HUES6 (cell line): ENCODE results near the gene BCAS4.
A peak's percentile ranks its signal among the peaks of the same experiment; 100 is the strongest.

Experiments used
- H3K27ac ChIP-seq: 2 replicates; pipeline ENCODE4 v1.7.0; 2013; ENCODE audit warnings: low read depth, mild to moderate bottlenecking, low read length, inconsistent platforms
- H3K27me3 ChIP-seq: 2 replicates; pipeline ENCODE4 v1.6.1; 2013; ENCODE audit warnings: low read length; ENCODE audit not compliant: control insufficient read depth, insufficient read depth
- H3K36me3 ChIP-seq: 2 replicates; pipeline ENCODE4 v1.6.1; 2013; ENCODE audit warnings: low read length; ENCODE audit not compliant: control insufficient read depth, insufficient read depth
- H3K4me1 ChIP-seq: 2 replicates; pipeline ENCODE4 v1.6.1; 2013; ENCODE audit warnings: low read length; ENCODE audit not compliant: control insufficient read depth, insufficient read depth
- H3K4me3 ChIP-seq: 2 replicates; pipeline ENCODE4 v1.5.1; 2013; ENCODE audit warnings: low read depth, low read length
- H3K9ac ChIP-seq: one replicate; pipeline ENCODE4 v1.6.1; 2013; ENCODE audit warnings: mild to moderate bottlenecking, low read length
- H3K9me3 ChIP-seq: 2 replicates; pipeline ENCODE4 v1.6.1; 2013; ENCODE audit warnings: low read depth, low read length; ENCODE audit not compliant: control insufficient read depth, insufficient read depth

The BCAS4 gene, protein sequence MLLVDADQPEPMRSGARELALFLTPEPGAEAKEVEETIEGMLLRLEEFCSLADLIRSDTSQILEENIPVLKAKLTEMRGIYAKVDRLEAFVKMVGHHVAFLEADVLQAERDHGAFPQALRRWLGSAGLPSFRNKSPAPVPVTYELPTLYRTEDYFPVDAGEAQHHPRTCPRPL

DNA sequence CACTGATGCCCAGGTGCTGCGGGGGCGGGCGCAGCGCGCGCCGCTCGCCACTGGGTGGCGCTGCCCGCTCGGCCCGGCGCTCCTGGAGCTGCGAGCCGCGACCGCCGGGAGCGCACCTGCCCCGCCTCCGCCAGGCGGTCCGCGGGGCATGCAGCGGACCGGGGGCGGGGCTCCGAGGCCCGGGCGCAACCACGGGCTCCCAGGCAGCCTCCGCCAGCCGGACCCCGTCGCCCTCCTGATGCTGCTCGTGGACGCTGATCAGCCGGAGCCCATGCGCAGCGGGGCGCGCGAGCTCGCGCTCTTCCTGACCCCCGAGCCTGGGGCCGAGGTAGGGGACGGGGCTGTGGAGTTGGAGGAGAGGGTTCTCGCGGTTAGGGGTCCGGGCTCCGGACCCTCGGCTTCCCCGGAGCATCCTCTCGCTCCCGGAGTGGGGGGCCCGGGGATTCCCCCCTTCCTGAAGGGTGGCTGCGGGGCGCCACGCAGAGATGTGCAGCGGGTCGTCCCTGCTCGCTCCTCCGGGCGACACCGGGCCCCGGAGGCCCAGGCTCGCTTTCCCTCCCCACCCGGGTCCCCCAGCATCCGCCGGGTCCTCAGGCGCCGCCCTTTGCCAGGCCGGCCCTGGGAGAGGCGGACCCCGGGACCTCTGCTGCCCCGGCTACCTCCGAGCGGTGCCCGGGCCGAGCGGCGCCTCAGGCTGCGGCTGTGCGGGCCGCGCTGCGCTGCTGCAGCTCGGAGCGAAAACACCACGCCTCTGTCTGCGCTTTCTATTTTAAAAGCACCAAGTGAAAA lies at the start of gene BCAS4:
Gene BCAS4, plus strand, starts transcription at position 216 of the 789 bp plus-strand sequence. Its CDS starts 23 bp downstream, at position 239.
- H3K9ac ChIP-seq, result peak within 1 kb of the TSS; percentile 44
- no peaks in the 10 kb centered on the region for H3K36me3 ChIP-seq
- H3K27me3 ChIP-seq, result peaks cover 4% of the 10 kb centered on the region
- H3K4me1 ChIP-seq, result peaks cover 21% of the 10 kb centered on the region
- no peaks in the 10 kb centered on the region for H3K9me3 ChIP-seq
- no peak within 1 kb of the TSS for H3K27ac ChIP-seq
- H3K4me3 ChIP-seq, result peak within 1 kb of the TSS; percentile 85

DNA sequence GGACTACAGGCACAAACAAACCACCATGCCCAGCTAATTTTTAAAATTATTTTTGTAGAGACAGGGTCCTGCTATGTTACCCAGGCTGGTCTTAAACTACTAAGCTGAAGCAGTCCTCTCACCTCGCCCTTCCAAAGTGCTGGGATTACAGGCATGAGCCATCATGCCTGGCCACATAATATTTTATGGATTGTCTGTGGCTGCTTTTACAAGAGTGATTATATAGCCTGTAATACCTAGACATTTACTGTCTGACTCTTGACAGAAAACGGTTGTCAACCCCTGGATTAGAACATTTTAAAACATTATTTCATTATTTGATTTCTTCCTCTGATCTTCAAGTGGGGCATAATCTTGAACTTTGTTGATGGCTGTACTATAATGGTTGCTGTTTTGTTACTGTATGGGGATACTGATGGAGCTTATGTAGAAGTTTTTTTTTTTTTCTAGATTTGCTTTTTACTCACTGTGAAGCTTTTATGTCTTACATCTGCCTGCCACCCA lies 49.2 kb upstream of the BCAS4 start:
- H3K27me3 ChIP-seq, result no peaks in the 10 kb centered on the region
- H3K4me1 ChIP-seq, result peaks cover 43% of the 10 kb centered on the region
- H3K4me3 ChIP-seq, result no peak overlapping the region
- no peak overlapping the region for H3K27ac ChIP-seq
- peaks cover 31% of the 10 kb centered on the region for H3K36me3 ChIP-seq
- no peaks in the 10 kb centered on the region for H3K9me3 ChIP-seq
- H3K9ac ChIP-seq, result no peak overlapping the region

DNA sequence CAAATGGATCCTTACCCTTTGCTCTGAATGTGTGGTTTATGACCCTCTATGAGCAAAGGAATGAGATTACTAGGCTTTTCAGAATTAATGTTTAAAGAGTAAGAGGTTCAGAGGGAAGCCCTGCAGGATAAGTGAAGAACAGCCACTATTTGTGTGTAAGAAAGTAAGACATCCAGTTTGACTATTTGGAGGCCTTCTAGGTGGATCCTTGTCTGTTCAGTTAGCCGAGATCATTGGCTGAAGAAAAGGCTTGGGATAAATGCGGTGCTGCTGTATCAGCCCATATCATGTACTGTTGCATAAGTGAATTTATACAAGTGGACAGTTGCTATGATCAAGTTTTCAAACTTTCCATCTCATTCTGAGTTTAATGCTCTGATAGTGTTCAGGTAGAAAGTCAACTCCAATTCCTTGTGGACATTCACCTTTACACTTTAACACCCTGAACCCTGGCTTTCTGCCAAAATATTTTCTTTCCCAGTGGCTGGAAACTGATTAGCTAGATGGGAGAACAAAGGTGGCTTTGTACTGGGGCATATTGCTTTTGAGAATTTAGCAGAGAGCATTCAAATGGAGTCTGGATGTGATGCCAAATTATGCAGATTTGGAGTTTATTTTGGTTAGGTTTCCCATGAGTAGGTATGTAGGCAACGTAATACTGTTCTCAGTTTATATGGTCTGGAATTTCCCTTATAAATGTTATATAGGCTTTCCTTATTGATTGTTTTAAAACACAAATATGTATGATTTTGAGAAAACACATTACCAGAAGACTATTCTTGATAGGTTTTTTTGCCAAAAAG lies 48.5 kb upstream of the BCAS4 start:
- Histone ChIP-seq H3K36me3 (peaks cover 32% of the 10 kb centered on the region), H3K4me1 (peaks cover 43% of the 10 kb centered on the region), H3K27ac (no peak overlapping the region), H3K4me3 (no peak overlapping the region), H3K9me3 (no peaks in the 10 kb centered on the region), H3K9ac (no peak overlapping the region), H3K27me3 (no peaks in the 10 kb centered on the region)

DNA sequence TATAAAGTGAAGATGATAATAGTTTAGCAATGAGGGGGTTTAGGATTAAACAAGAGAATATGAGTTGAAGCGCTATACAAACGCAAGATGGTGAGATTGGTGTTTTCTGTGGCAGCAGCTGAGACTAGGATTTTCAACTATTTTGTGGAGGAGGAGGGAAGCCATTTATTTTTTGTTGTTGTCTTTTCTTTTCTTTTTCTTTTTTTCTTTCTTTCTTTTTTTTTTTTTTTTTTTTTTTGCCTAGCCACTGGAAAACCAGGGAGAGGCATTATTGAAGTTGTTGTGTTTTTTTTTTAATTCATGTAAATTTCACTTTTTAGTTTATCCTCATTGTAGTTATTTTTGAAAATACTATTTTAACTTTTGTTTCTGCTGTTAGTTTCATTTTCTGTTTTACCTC lies 47.6 kb upstream of the BCAS4 start:
- H3K36me3 ChIP-seq, result peaks cover 33% of the 10 kb centered on the region
- H3K9ac ChIP-seq, result no peak overlapping the region
- H3K27me3 ChIP-seq, result no peaks in the 10 kb centered on the region
- H3K4me3 ChIP-seq, result no peak overlapping the region
- H3K4me1 ChIP-seq, result peaks cover 39% of the 10 kb centered on the region
- no peak overlapping the region for H3K27ac ChIP-seq
- H3K9me3 ChIP-seq, result no peaks in the 10 kb centered on the region

DNA sequence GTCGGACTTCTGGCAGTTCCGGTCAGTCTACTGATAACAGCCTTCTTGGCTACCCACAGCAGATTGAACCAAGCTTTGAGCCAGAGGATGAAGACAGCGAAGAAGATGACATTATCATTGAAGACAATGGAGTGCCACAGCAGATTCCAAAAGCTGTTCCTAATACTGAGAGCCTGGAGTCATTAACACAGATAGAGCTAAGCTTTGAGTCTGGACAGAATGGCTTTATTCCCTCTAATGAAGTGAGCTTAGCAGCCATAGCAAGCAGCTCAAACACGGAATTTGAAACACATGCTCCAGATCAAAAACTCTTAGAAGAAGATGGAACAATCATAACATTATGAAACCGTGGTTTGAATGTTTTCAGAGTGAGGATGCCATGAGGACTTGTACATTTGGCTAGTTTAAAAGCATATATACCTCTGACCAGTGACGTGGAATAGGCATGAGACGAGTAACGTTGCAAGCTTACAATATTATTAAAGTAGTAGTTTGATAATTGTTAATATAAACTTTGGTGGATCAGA lies 44.7 kb upstream of the BCAS4 start:
- H3K9me3 ChIP-seq, result no peaks in the 10 kb centered on the region
- no peak overlapping the region for H3K27ac ChIP-seq
- no peak overlapping the region for H3K4me3 ChIP-seq
- H3K36me3 ChIP-seq, result peaks cover 38% of the 10 kb centered on the region
- no peak overlapping the region for H3K9ac ChIP-seq
- H3K4me1 ChIP-seq, result peaks cover 20% of the 10 kb centered on the region; the same call in 1 of the 2 replicates
- H3K27me3 ChIP-seq, result no peaks in the 10 kb centered on the region

DNA sequence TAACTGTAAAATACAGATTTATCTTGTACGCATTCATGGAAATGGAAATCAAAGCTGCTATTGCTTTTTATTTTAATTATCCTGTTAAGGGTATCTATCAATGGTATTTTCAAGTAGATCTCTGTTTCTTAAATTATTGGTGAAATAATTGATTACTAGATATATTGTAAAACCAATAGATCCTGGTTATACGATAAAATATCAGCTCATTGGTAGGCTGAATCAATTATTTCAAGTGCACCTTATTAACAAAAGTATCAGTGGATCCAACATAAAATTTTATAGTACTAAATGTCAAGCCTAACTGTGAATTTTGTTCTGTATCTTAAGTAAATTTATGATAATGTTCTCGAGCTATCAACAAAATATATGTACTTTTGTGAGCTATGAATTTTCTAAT lies 41.7 kb upstream of the BCAS4 start:
- peaks cover 28% of the 10 kb centered on the region for H3K36me3 ChIP-seq
- no peak overlapping the region for H3K27ac ChIP-seq
- no peaks in the 10 kb centered on the region for H3K4me1 ChIP-seq
- no peak overlapping the region for H3K4me3 ChIP-seq
- H3K9me3 ChIP-seq, result no peaks in the 10 kb centered on the region
- H3K9ac ChIP-seq, result no peak overlapping the region
- H3K27me3 ChIP-seq, result no peaks in the 10 kb centered on the region

DNA sequence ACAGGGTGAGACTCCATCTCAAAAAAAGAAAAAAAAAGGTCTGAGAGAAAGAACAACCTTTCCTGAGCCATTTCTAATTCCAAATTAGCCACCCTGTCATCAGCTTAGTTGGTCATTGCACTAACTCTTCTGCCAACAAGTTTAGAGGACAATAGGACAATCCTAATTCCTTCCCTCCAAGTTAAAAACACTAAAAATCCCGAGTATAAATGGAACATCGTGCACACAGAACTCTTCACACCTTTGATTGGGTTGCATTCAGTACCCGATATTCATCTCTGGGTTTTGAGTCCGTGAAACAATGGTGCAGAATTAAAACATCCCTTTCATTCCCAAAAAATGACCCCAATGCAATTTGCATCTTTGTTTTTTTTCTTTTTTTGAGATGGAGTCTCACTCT lies 40.4 kb upstream of the BCAS4 start:
- Histone ChIP-seq H3K9ac (no peak overlapping the region), H3K27me3 (no peaks in the 10 kb centered on the region), H3K9me3 (no peaks in the 10 kb centered on the region), H3K4me1 (no peaks in the 10 kb centered on the region), H3K36me3 (peaks cover 23% of the 10 kb centered on the region), H3K4me3 (no peak overlapping the region), H3K27ac (no peak overlapping the region)

DNA sequence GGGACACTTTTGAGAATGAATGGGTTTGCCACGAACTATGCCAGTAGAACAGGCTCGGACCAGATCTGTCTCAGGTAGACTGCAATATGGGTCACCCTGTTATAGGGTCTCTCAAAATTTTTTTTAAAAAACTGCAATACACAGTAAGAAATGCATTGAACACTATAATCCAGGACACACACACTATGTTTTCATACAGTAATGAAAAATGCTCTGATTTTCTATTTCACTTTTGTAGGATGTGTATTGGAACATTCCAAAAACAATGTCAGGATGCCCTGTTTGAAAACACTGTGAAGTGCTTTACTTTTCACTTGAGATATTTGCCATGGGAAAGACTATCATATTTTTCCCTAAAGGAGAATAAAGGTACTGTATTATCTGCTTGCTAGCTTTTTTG lies 38.4 kb upstream of the BCAS4 start:
- Histone ChIP-seq H3K9ac (no peak overlapping the region), H3K9me3 (no peaks in the 10 kb centered on the region), H3K4me1 (peaks cover 3% of the 10 kb centered on the region), H3K36me3 (peaks cover 6% of the 10 kb centered on the region; the same call in 1 of the 2 replicates), H3K27me3 (no peaks in the 10 kb centered on the region), H3K27ac (no peak overlapping the region), H3K4me3 (no peak overlapping the region)

DNA sequence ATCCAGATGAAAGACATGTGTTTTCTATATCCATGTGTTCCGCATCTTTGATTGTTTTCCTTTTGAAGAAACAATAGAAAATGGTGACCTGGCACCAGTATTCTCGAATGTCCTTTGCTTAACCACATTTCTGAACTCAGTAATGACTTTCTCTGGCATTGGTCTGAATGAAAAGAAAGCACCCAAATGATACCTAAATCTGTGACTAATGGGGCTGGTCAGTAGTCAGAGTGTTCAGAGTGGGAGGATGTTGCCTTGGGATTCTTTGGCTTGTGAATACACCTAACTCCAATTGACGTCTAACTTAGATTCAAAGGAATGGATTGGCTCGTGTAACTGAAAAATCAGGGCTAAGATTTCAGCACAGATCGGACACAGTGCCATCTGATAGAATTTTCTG lies 36.4 kb upstream of the BCAS4 start:
- Histone ChIP-seq H3K9me3 (no peaks in the 10 kb centered on the region), H3K27ac (no peak overlapping the region), H3K36me3 (no peaks in the 10 kb centered on the region), H3K9ac (no peak overlapping the region), H3K4me3 (no peak overlapping the region), H3K4me1 (peaks cover 9% of the 10 kb centered on the region), H3K27me3 (no peaks in the 10 kb centered on the region)

DNA sequence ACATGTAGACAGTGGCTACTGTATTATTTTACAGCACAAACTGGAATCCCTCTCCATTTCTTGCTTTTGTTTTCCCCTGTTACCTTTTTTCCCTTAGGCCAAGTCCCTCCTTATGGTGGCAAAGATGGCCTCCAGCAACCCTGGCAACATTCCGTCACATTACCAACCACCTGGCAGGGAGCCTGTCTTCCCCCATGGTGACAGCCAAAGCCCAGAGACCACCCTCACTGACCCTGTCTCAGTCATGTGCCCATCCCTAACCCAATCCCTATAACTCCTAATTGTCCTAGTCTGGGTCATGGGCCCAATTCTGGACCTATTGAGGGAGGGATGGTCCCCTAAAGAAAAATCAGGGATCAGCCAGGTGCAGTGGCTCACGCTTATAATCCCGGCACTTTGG lies 35.9 kb upstream of the BCAS4 start:
- Histone ChIP-seq H3K4me3 (no peak overlapping the region), H3K4me1 (peaks cover 9% of the 10 kb centered on the region), H3K27me3 (no peaks in the 10 kb centered on the region), H3K36me3 (no peaks in the 10 kb centered on the region), H3K9ac (no peak overlapping the region), H3K9me3 (no peaks in the 10 kb centered on the region), H3K27ac (no peak overlapping the region)
